ENCODE results near the gene SCMH1. TPM values are rescaled to one million over a fixed set of nuclear protein-coding genes. Genes with fewer than 3 reads are reported as not detected.

The SCMH1 gene
- total RNA-seq, 4 donors from 2014 or later = 27.1 to 116 (median 52.9) TPM

DNA sequence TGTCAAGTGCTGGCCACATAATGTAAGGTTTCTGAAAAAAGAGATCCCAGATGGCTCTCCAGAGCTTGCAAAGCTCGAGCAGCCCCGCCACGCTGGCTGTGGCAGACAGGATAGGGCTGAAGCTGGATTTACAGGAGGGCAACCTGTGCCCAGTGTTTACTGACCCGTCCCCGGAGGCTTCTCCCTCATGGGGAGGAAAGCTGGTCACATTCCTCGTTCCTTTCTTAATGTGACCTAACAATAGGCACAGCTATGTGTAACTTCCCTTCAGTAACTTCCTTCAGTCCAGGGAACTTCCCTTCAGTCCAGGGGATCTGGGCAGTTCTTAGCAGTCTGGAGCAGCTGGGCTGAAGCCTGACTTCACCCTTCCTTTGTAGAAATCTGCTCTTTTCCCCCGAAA, 228.3 kb downstream of the SCMH1 start:
- H3K27me3 ChIP-seq = no peaks in the 10 kb centered on the region
- H3K4me3 ChIP-seq = no peak overlapping the region
- H3K9me3 ChIP-seq = no peaks in the 10 kb centered on the region
- no peaks in the 10 kb centered on the region for H3K4me1 ChIP-seq
- peaks cover 0 to 57% (median 0%) of the 10 kb centered on the region in 3 donors for H3K36me3 ChIP-seq
- H3K27ac ChIP-seq = peak overlapping the region in 1 of 4 donors; percentile 30
- TF ChIP-seq, protein P1, sequence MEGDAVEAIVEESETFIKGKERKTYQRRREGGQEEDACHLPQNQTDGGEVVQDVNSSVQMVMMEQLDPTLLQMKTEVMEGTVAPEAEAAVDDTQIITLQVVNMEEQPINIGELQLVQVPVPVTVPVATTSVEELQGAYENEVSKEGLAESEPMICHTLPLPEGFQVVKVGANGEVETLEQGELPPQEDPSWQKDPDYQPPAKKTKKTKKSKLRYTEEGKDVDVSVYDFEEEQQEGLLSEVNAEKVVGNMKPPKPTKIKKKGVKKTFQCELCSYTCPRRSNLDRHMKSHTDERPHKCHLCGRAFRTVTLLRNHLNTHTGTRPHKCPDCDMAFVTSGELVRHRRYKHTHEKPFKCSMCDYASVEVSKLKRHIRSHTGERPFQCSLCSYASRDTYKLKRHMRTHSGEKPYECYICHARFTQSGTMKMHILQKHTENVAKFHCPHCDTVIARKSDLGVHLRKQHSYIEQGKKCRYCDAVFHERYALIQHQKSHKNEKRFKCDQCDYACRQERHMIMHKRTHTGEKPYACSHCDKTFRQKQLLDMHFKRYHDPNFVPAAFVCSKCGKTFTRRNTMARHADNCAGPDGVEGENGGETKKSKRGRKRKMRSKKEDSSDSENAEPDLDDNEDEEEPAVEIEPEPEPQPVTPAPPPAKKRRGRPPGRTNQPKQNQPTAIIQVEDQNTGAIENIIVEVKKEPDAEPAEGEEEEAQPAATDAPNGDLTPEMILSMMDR (IDR thresholded peaks at IDR 0.05) = no peak
- DNase-seq = no peak

DNA sequence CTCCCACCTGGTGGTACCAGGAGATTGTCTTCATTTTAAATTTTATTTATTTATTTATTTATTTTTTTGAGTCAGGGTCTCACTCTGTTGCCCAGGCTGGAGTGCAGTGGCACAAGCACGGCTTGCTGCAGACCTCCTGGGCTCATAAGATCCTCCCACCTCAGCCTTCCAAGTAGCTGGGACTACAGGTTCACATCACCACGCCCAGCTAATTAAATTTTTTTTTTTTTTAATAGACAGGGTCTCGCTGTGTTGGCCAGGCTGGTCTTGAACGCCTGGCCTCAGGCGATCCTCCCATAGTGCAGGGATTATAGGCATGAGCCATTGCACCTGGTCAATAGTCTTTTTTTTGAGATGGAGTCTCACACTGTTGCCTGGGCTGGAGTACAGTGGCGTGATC, 229.1 kb downstream of the SCMH1 start:
- no peak overlapping the region for H3K4me3 ChIP-seq
- no peaks in the 10 kb centered on the region for H3K4me1 ChIP-seq
- no peak for TF ChIP-seq POLR2A (IDR thresholded peaks at IDR 0.05)
- TF ChIP-seq, protein P1 (IDR thresholded peaks at IDR 0.05) = no peak
- H3K36me3 ChIP-seq = peaks cover 0 to 60% (median 0%) of the 10 kb centered on the region in 3 donors
- no peaks in the 10 kb centered on the region for H3K27me3 ChIP-seq
- H3K27ac ChIP-seq = no peak overlapping the region
- DNase-seq = no peak
- no peaks in the 10 kb centered on the region for H3K9me3 ChIP-seq

DNA sequence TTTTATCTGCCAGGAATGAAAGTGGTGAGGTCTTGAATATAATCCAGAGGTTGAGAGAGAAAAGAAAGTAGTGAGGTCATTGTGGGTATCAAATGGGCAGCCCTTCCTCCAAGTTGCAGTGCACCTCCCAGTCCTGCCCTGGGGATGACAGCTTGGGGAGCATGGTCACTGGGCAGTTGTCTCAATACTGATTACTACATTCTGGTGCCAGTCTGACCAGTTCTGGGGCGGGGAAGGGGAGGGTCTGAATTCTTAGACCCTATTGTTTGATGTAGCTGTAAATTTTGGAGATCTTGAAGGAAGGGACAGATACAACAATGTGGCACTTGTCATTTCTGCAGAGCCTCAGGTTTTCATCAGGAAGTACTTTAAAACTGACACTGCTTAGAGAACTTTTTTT, 231.8 kb downstream of the SCMH1 start:
- Histone ChIP-seq H3K4me1 (no peaks in the 10 kb centered on the region), H3K36me3 (peaks cover 0 to 66% (median 0%) of the 10 kb centered on the region in 3 donors)

DNA sequence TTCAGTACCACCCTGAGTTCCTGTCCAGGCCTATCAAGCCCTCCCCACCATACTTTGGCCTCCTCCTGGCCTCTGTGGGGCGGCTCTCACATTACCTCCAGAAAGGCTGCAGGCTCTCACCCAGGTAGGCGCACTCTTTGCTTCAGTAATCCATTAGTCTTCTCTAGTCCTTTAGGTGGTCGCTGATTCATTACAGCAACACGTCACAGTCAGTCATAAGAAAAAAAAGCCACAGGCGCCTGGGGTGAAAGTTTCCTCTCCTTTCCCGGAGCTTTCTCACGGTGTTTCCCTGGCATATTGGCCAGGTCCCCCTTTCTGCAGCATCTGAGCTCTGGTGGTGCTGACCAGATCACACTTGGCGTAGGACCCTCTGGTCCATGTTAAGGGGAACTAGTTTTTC, 232.6 kb downstream of the SCMH1 start:
- Histone ChIP-seq H3K27me3 (no peaks in the 10 kb centered on the region), H3K36me3 (peaks cover 0 to 66% (median 0%) of the 10 kb centered on the region in 3 donors), H3K4me1 (no peaks in the 10 kb centered on the region), H3K9me3 (no peaks in the 10 kb centered on the region), H3K27ac (no peak overlapping the region), H3K4me3 (no peak overlapping the region)
- TF ChIP-seq, protein P1 (IDR thresholded peaks at IDR 0.05) = no peak
- TF ChIP-seq POLR2A (IDR thresholded peaks at IDR 0.05) = no peak
- DNase-seq = no peak

More for the DNA sequence above, 231.8 kb downstream of the SCMH1 start:
- no peak for DNase-seq
- no peak for TF ChIP-seq POLR2A (IDR thresholded peaks at IDR 0.05)
- TF ChIP-seq, protein P1 (IDR thresholded peaks at IDR 0.05) = no peak
- no peak overlapping the region for H3K27ac ChIP-seq
- H3K4me3 ChIP-seq = no peak overlapping the region
- H3K9me3 ChIP-seq = no peaks in the 10 kb centered on the region
- H3K27me3 ChIP-seq = no peaks in the 10 kb centered on the region

DNA sequence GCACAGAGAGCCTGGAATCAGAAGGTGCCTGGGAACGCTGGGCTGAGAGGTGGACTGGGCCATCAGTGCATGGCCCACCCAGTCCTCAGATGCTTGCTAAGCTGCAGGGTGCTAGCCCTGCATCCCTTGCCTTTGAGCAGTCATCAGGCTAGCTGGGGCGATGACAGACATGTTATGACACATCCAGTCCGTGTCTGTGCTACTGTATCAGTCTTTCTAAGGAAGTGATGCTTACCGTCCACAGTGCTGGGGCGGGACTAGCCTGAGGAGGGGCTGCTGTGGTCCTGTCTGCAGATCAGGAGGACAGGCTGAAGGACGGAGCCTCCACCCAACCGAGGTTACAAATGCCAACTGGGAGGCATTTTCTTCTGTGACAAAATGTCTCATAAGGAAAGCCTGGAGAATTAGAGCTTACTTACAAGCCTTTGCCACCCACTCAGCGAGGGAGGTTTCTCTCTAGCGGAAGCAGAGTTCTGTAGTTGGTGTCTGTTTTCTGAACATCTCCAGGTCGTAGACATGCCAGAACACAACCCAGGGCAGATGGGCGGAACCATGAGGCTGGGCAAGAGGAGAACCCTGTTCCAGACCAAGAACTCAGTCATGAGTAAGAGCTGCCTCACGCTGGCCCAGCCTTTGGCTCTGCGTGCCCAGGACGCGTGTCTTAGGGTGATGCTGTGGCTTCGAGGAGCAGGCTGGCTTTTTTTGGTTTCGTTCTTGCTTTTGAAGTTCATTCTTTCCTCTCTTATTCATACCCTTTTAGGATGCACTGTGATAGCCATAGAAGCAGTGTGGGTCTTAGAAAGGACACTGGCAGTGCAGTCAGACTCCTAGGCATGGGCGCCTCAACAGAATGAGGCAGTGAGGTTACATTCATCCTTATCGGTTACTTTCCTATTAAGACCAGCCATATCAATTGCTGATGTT, 234.9 kb downstream of the SCMH1 start:
- peaks cover 0 to 11% (median 5%) of the 10 kb centered on the region in 4 donors for H3K4me1 ChIP-seq
- peaks cover 0 to 60% (median 0%) of the 10 kb centered on the region in 3 donors for H3K36me3 ChIP-seq
- H3K4me3 ChIP-seq = no peak overlapping the region
- no peak overlapping the region for H3K27ac ChIP-seq
- no peak for TF ChIP-seq POLR2A (IDR thresholded peaks at IDR 0.05)
- H3K9me3 ChIP-seq = no peaks in the 10 kb centered on the region
- H3K27me3 ChIP-seq = no peaks in the 10 kb centered on the region
- no peak for DNase-seq

DNA sequence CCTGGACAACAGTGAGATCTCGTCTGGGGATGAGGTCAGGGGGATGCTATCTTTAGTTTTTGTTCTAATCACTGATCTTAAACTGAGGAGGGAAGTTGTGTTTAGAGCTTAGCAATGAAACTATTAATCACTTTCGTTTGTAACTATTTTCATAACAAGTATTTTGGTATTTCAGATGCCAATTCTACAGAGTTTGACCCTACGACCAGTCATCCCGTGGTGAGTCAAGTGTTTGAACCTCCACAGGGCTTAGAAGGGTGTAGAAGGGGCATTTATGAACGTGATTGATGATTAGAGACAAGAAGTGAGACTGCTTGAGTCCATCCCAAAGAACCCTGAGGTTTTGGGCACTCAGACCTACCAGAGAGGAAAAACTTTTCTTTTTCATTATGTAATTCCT, 236.2 kb downstream of the SCMH1 start:
- TF ChIP-seq, protein P1 (IDR thresholded peaks at IDR 0.05) = no peak
- TF ChIP-seq POLR2A (IDR thresholded peaks at IDR 0.05) = no peak
- Histone ChIP-seq H3K27ac (no peak overlapping the region), H3K4me1 (peaks cover 0 to 11% (median 5%) of the 10 kb centered on the region in 4 donors), H3K36me3 (peaks cover 0 to 56% (median 0%) of the 10 kb centered on the region in 3 donors), H3K9me3 (no peaks in the 10 kb centered on the region), H3K27me3 (no peaks in the 10 kb centered on the region), H3K4me3 (no peak overlapping the region)
- no peak for DNase-seq
